NCI-H2171 (cell line): ENCODE results near the gene RPF1.
"Not testable (repeated sequence)": the region's sequence is repeated elsewhere in the genome, so short reads cannot be mapped to it uniquely, and the experiment has no call there.

Experiments
- DNase-seq: peaks from one replicate; lab custom pipeline; 2025; lab: John Stamatoyannopoulos, UW

Gene RPF1

DNA sequence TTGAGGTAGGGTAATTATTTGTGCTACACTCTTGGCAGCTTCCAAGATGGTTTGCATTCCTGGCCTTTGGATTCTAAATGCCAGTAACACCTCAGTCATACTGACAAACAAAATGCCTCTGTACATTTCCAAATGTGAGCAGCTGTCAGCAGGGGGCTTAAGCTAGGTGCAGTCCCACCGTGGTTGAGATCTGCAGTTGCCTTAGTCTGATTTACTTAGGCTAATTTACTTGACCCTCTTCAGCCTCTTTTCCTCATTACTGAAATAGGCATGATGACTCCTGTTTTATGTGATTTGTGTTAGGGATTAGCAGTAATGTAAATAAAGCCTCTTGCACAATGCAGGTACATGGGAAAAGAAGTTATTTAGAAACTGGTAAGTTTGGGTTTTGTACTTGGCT, 13.7 kb downstream of the RPF1 start:
- DNase-seq, result no peak

- no peak for DNase-seq
Observed at GRCh38 chr1:84493747-84494146, 14.7 kb downstream of the RPF1 start.

GRCh38 chr1:84496498-84496897, 17.4 kb downstream of the RPF1 start:
- DNase-seq, result no peak

DNA sequence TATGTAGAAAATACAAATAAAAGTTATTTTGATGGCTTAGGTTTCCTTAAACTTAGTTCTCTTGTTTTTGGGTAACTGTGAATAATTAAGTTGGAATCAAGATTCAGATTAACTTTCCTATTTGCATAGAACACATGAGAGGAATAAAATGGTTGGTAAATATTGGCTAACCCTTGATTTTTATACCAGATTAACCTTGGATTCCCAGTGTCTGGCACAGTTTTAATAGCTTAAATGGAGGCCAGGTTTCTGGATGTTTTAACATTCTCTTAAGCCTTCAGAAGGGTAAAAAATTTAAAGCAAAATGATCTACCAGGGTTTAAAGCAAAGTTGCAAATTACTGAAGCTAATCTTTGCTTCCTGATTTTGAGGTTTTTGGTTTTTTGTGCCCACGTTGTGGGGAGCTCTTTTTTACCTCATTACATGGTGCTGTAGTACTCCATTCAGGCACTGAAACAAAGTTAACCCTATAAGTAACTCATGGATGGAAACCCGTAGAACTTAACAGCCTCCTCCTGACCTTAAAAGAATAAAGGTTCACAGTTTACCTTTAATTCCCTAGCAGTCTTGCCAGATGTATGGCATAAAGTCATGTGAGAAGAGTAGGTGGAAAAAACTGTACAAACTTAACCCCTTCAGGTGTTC, 18.7 kb downstream of the RPF1 start:
- DNase-seq, result no peak

- DNase-seq, result no peak
Observed at GRCh38 chr1:84502927-84503326, 23.9 kb downstream of the RPF1 start.

GRCh38 chr1:84504580-84505492, 25.8 kb downstream of the RPF1 start:
- DNase-seq, result no peak

GRCh38 chr1:84505493-84506001, 26.5 kb downstream of the RPF1 start:
- DNase-seq, result no peak

DNA sequence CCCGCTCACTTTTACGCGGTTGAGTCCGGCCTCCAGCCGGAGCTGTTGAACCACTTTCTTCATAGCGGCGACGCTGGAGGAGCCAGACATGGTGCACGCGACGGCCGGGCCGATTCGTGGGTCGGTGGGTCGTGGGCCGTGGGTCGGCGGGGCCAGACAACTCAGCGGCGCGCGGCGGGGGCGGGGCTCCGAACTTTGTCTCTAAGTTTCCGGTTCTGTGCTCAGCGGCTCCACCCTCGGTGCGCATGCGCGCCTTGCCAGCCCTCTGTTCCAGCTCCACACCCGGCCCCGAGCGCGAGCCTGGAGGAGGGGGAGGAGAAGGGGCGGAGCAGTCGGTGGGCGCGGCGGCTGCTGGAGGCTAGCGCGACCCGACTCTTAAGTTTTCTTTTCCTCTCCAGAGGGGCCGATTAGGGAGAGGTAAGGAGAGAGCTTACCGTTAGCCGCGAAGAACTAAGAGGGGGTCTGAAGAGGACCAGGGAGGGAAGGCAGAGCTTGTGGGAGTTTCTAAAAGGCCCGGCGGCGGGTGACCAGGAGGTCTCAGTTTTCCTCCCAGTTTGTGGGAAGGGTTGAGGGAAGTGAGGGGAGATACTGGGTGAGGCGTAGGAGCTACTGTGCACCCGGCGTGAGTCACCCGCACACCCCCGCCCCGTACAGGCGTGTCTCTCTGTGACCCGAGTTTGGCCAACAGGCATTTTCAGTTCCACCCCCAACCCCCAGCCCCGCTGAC, 27.1 kb downstream of the RPF1 start, which contains the start of the genes GNG5 and SPATA1:
Gene GNG5 (minus strand): TSS at position 580 of the 727 bp plus-strand sequence. CDS start 490 bp downstream, at position 90.
Gene SPATA1 (plus strand): TSS at position 385 of the 727 bp plus-strand sequence. CDS start 9,974 bp downstream, outside the sequence.
- DNase-seq, result peak; percentile 92

DNA sequence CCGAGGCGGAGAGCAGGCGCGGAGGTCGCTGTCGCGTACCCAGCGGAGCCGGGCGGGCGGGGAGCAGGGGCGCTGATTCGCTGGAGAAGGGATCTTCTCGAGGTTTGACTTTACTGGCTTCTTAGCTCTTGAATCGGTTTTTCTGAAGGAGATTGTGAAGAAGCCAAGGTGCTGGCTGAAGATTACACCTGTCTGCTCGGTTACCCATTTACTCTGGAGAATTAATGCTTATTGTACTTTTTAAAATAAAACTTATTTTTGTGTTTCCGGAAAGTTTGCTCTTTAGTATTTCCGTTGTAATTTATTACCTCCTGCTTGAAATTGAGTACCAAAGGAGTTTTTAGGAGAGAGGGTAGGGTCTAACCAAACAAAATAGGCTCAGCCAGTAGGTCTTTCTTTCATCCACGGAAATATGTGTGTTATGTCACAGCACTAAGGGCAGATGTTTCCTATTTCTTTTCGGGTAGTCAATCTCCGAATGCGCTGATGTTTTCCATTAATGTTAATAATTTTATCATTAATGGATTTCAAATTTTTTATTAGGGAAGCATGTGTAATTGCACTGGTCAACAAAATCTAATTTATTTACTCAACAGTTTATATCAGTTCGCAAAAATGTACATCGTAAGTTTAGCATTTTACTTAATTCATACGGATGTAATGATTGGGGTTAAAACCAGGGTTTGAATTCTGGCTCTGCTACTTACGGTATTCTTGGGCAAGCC, 27.8 kb downstream of the RPF1 start:
- DNase-seq, result no peak

- DNase-seq, result not testable (repeated sequence)
Observed at GRCh38 chr1:84507887-84508286, 28.8 kb downstream of the RPF1 start.

DNA sequence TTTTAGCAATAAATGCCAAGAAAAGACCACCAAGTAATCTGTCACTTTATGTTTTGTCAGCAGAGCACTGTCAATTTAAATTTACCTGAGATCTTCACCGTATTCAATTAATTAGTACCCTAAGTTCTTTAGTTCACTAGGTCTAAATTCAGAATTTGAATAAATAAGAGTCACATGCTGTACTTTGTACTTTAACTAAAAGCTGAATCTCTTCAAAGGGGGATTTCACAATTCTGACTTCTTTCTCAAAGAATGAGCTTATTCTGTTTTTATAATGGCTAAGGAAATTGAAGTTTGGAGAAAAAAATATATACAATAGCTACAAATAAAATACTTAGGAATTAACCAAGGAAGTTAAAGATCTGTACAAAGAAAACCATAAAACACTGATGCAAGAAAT, 29.4 kb downstream of the RPF1 start:
- no peak for DNase-seq

DNA sequence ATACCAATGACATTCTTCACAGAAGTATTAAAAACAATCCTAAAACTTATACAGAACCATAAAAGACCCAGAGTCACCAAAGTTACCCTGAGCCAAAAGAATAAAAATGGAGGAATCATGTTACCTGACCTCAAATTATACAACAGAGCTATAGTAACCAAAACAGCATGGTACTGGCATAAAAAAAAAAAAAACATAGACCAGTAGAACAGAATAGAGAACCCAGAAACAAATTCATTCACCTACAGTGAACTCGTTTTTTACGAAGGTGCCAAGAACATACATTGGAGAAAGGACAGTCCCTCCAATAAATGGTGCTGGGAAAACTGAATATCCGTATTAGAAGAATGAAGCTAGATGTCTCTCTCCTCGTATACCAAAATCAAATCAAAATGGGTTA, 30.0 kb downstream of the RPF1 start:
- no peak for DNase-seq

DNA sequence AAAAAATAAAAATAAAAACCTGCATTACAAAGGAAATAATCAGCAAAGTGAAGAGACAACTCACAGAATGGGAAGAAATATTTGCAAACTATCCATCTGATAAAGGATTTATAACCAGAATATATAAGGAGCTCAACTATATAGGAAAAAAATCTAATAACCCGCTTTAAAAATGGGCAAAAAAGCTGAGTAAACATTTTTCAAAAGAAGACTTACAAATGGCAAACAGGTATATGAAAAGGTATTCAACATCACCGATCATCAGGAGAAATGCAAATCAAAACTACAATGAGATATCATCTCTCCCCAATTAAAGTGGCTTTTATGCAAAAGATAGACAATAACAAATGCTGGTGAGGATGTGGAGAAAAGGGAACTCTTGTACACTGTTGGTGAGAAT, 31.1 kb downstream of the RPF1 start:
- no peak for DNase-seq

DNA sequence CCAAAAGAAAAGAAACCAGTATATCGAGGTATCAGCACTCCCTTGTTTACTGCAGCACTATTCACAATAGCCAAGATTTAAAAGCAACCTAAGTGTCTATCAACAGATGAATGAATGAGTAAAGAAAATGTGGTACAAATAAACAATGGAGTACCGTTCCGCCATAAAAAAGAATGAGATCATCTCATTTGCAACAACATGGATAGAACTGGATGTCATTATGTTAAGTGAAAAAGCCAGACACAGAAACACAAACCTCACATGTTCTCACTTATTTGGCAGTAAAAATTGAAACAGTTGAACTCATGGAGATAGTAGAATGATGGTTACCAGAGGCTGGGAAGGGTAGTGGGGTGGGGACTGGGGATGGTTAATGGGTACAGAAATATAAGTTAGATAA, 31.6 kb downstream of the RPF1 start:
- DNase-seq, result no peak

GRCh38 chr1:84524590-84524989, 45.5 kb downstream of the RPF1 start:
- DNase-seq, result no peak

GRCh38 chr1:84525779-84526178, 46.7 kb downstream of the RPF1 start:
- DNase-seq, result no peak

GRCh38 chr1:84538599-84538998, 59.5 kb downstream of the RPF1 start:
- no peak for DNase-seq

GRCh38 chr1:84539972-84540371, 60.9 kb downstream of the RPF1 start:
- DNase-seq, result no peak

DNA sequence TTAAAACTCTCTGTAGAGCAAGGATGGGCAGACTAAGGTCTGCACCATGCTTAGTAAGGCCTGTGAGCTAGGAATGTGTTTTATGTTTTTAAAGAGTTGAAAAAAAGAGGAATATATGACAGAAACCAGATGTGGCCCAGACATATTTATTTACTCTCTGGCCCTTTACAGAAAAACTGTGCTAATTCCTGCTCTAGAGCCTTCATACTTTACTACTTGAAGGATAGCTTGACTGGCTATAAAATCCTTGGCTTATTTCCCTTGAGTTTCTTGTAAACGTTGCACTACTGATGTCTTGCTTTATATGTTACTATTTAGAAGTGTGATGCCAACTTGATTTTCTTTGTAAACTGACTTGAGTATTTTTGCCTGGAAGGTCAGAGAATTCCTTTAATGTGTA, 61.7 kb downstream of the RPF1 start:
- DNase-seq, result no peak

DNA sequence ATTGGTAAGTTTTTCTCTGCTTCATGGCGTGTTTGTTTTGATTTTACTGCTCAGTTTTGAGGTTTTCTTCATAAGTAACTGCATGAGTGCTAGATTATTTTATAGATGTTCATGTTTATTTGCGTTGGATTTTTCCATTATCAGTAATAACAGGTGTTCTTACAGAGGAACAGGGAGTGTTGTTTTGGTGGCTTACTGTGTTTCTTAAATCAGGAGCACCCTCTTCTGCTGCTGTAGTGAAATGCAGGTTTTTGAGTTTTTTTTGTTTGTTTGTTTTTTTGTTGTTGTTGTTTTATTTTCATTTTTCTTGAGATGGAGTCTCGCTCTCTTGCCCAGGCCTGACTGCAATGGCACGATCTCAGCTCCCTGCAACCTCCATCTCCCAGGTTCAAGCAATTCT, 62.6 kb downstream of the RPF1 start:
- DNase-seq, result no peak
